ENCODE data around the gene FSIP1. TPM values are rescaled to one million over a fixed set of nuclear protein-coding genes. Genes with fewer than 3 reads are reported as not detected.

The FSIP1 gene
- total and polyA plus RNA-seq, 7 donors: 0.04 to 2.4 (median 0.63) TPM; not detected in 1

- H3K4me3 ChIP-seq: no peak overlapping the region
- no peaks in the 10 kb centered on the region for H3K9me3 ChIP-seq
- intact Hi-C loops (cut with DNase I): no loop called here
- WGBS, 3 donors: 93 to 97% (median 97%) methylated on average over 4 of the region's 4 CpGs
- H3K27me3 ChIP-seq (ENCODE audit: insufficient read depth in 3 of 3, low read length in 2 of 3): peaks cover 0 to 2% (median 0%) of the 10 kb centered on the region in 3 donors
- no peak overlapping the region for H3K27ac ChIP-seq
- no peak for ATAC-seq
- H3K4me1 ChIP-seq: no peaks in the 10 kb centered on the region
- no peak for TF ChIP-seq CTCF (IDR thresholded peaks at IDR 0.05)
- no peaks in the 10 kb centered on the region for H3K36me3 ChIP-seq (ENCODE audit: insufficient read depth in 1 of 2, low read depth in 1 of 2)
- DNase-seq: no peak
These were observed 53.1 kb downstream of the FSIP1 start for GRCh38 chr15:39729500-39729899.

- TF ChIP-seq CTCF (IDR thresholded peaks at IDR 0.05): no peak
- Histone ChIP-seq H3K36me3 (ENCODE audit: insufficient read depth in 1 of 2, low read depth in 1 of 2) (no peaks in the 10 kb centered on the region), H3K4me1 (no peaks in the 10 kb centered on the region), H3K4me3 (no peak overlapping the region), H3K9me3 (no peaks in the 10 kb centered on the region), H3K27ac (no peak overlapping the region), H3K27me3 (ENCODE audit: insufficient read depth in 3 of 3, low read length in 2 of 3) (peaks cover 0 to 2% (median 0%) of the 10 kb centered on the region in 3 donors)
- no peak for DNase-seq
- WGBS, 3 donors: 93 to 97% (median 94%) methylated on average over 2 of the region's 2 CpGs
- no peak for ATAC-seq
- intact Hi-C loops (cut with DNase I): no loop called here
These were observed 53.8 kb downstream of the FSIP1 start for GRCh38 chr15:39728845-39729244.

- H3K4me3 ChIP-seq: no peak overlapping the region
- WGBS, 3 donors: 36 to 52% (median 50%) methylated on average over 6 of the region's 6 CpGs
- ATAC-seq (no peak), DNase-seq (no peak)
- H3K9me3 ChIP-seq: no peaks in the 10 kb centered on the region
- TF ChIP-seq CTCF (IDR thresholded peaks at IDR 0.05): no peak
- H3K27ac ChIP-seq: no peak overlapping the region
- H3K27me3 ChIP-seq (ENCODE audit: insufficient read depth in 3 of 3, low read length in 2 of 3): peaks cover 0 to 2% (median 0%) of the 10 kb centered on the region in 3 donors
- H3K4me1 ChIP-seq: no peaks in the 10 kb centered on the region
- intact Hi-C loops (cut with DNase I): no loop called here
- no peaks in the 10 kb centered on the region for H3K36me3 ChIP-seq (ENCODE audit: insufficient read depth in 1 of 2, low read depth in 1 of 2)
These were observed 60.7 kb downstream of the FSIP1 start for GRCh38 chr15:39721893-39722292.

GRCh38 chr15:39720621-39721611 is 61.7 kb downstream of the FSIP1 start:
- WGBS, 3 donors: 69 to 83% (median 72%) methylated on average over 6 of the region's 6 CpGs
- intact Hi-C loops (cut with DNase I): no loop called here

More at GRCh38 chr15:39720621-39721611, 61.7 kb downstream of the FSIP1 start:
- Histone ChIP-seq H3K4me3 (no peak overlapping the region), H3K36me3 (ENCODE audit: insufficient read depth in 1 of 2, low read depth in 1 of 2) (no peaks in the 10 kb centered on the region), H3K9me3 (no peaks in the 10 kb centered on the region), H3K27ac (no peak overlapping the region), H3K4me1 (no peaks in the 10 kb centered on the region), H3K27me3 (ENCODE audit: insufficient read depth in 3 of 3, low read length in 2 of 3) (no peaks in the 10 kb centered on the region)
- DNase-seq (no peak), ATAC-seq (no peak)
- TF ChIP-seq CTCF (IDR thresholded peaks at IDR 0.05): no peak

All from psoas muscle (tissue), 8 donors.